MM.1S (cell line): ENCODE measurements around the gene WNK1.

ENCODE experiments used
- DNase-seq: peaks from one replicate; pipeline ENCODE4 v3.0.0-alpha.2; 2015
- H2AFZ ChIP-seq: fragments of 300-600 bp; sonication (generic); 2 replicates; pipeline ENCODE4 v1.6.0; 2016; ENCODE audit warnings: antibody characterized with exemption, low read length
- H3F3A ChIP-seq: fragments of 300-600 bp; sonication (generic); 2 replicates; pipeline ENCODE4 v1.6.1; 2016; ENCODE audit warnings: mild to moderate bottlenecking, antibody characterized with exemption, low read length, moderate library complexity, mixed read lengths; ENCODE audit not compliant: insufficient read depth
- H3K27ac ChIP-seq: fragments of 300-600 bp; sonication (generic); 2 replicates; pipeline ENCODE4 v1.5.1; 2016; ENCODE audit warnings: mild to moderate bottlenecking, low read length
- H3K27me3 ChIP-seq: fragments of 300-600 bp; sonication (generic); replicated peaks from 2 replicates; pipeline ENCODE4 v1.6.0; 2016; ENCODE audit warnings: low read length; ENCODE audit not compliant: insufficient read depth
- H3K36me3 ChIP-seq: fragments of 300-600 bp; sonication (generic); replicated peaks from 2 replicates; pipeline ENCODE4 v1.6.1; 2016; ENCODE audit warnings: mild to moderate bottlenecking, low read length, mixed read lengths; ENCODE audit not compliant: insufficient read depth
- H3K4me1 ChIP-seq: fragments of 300-600 bp; sonication (generic); 2 replicates; pipeline ENCODE4 v1.6.1; 2016; ENCODE audit warnings: low read length, mixed read lengths
- H3K4me2 ChIP-seq: fragments of 300-600 bp; sonication (generic); 2 replicates; pipeline ENCODE4 v1.6.0; 2016; ENCODE audit warnings: low read depth, low read length
- H3K4me3 ChIP-seq: fragments of 300-600 bp; sonication (generic); 2 replicates; pipeline ENCODE4 v1.5.1; 2016; ENCODE audit warnings: low read length, mixed read lengths
- H3K79me2 ChIP-seq: fragments of 300-600 bp; sonication (generic); 2 replicates; pipeline ENCODE4 v1.6.1; 2016; ENCODE audit warnings: mixed run types, low read length, mixed read lengths
- H3K9ac ChIP-seq: fragments of 300-600 bp; sonication (generic); 2 replicates; pipeline ENCODE4 v1.6.1; 2016; ENCODE audit warnings: low read length, mixed read lengths
- H3K9me2 ChIP-seq: fragments of 300-600 bp; sonication (generic); replicated peaks from 2 replicates; pipeline ENCODE4 v1.6.1; 2016; ENCODE audit warnings: mild to moderate bottlenecking, low read length, mixed read lengths; ENCODE audit not compliant: insufficient read depth
- H3K9me3 ChIP-seq: fragments of 300-600 bp; sonication (generic); replicated peaks from 2 replicates; pipeline ENCODE4 v1.6.1; 2016; ENCODE audit warnings: mild to moderate bottlenecking, low read length, mixed read lengths; ENCODE audit not compliant: insufficient read depth
- H4K20me1 ChIP-seq: fragments of 300-600 bp; sonication (generic); 2 replicates; pipeline ENCODE4 v1.6.1; 2016; ENCODE audit warnings: mild to moderate bottlenecking, low read length, moderate library complexity, mixed read lengths; ENCODE audit not compliant: insufficient read depth
- EZH2 ChIP-seq: fragments of 300-600 bp; sonication (generic); optimal IDR thresholded peaks from 2 replicates; pipeline ENCODE3; 2017; ENCODE audit warnings: low read depth, mild to moderate bottlenecking, antibody characterized with exemption, low read length, mixed read lengths
- EZH2phosphoT487 ChIP-seq: fragments of 300-600 bp; sonication (generic); IDR thresholded peaks from 2 replicates; pipeline ENCODE4 v1.6.1; 2018; ENCODE audit warnings: antibody characterized with exemption, low read length
- TF ChIP-seq, protein P1 (sequence below): fragments of 300-600 bp; sonication (generic); IDR thresholded peaks from 2 replicates; pipeline ENCODE4 v1.5.1; 2016; ENCODE audit warnings: antibody characterized with exemption, low read length, mixed read lengths

WNK1 gene

DNA sequence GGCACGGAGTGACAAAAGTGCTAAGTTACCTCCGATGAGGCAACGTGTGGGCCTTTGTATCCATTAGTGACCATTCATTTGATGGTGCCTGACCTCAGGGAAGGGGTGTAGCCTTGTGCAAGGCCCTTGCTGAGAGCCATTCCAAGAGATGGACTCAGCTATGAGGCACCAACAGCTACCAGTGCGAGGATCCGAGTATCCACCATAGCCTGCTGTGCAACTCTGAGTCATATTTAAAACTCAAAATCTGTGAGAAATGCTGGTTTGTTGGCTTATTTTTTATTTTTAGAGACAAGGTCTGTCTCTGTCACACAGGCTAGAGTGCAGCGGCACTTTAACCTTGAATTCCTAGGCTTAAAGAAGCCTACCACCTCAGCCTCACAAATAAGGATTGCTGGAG lies 25.1 kb upstream of the WNK1 start:
- H3K9me3 ChIP-seq: no peaks in the 10 kb centered on the region
- H3K9ac ChIP-seq: no peak overlapping the region
- H2AFZ ChIP-seq: no peak overlapping the region
- H3K79me2 ChIP-seq: no peaks in the 10 kb centered on the region
- H3K4me3 ChIP-seq: no peak overlapping the region
- H3K27me3 ChIP-seq: no peaks in the 10 kb centered on the region
- H3K9me2 ChIP-seq: no peaks in the 10 kb centered on the region
- no peak for TF ChIP-seq EZH2phosphoT487
- TF ChIP-seq, protein P1, sequence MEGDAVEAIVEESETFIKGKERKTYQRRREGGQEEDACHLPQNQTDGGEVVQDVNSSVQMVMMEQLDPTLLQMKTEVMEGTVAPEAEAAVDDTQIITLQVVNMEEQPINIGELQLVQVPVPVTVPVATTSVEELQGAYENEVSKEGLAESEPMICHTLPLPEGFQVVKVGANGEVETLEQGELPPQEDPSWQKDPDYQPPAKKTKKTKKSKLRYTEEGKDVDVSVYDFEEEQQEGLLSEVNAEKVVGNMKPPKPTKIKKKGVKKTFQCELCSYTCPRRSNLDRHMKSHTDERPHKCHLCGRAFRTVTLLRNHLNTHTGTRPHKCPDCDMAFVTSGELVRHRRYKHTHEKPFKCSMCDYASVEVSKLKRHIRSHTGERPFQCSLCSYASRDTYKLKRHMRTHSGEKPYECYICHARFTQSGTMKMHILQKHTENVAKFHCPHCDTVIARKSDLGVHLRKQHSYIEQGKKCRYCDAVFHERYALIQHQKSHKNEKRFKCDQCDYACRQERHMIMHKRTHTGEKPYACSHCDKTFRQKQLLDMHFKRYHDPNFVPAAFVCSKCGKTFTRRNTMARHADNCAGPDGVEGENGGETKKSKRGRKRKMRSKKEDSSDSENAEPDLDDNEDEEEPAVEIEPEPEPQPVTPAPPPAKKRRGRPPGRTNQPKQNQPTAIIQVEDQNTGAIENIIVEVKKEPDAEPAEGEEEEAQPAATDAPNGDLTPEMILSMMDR: no peak
- no peak for TF ChIP-seq EZH2
- H3K36me3 ChIP-seq: no peaks in the 10 kb centered on the region
- no peak overlapping the region for H3K4me2 ChIP-seq
- no peaks in the 10 kb centered on the region for H3F3A ChIP-seq
- H4K20me1 ChIP-seq: no peaks in the 10 kb centered on the region
- no peak overlapping the region for H3K27ac ChIP-seq
- H3K4me1 ChIP-seq: peaks cover 7% of the 10 kb centered on the region
- no peak for DNase-seq

DNA sequence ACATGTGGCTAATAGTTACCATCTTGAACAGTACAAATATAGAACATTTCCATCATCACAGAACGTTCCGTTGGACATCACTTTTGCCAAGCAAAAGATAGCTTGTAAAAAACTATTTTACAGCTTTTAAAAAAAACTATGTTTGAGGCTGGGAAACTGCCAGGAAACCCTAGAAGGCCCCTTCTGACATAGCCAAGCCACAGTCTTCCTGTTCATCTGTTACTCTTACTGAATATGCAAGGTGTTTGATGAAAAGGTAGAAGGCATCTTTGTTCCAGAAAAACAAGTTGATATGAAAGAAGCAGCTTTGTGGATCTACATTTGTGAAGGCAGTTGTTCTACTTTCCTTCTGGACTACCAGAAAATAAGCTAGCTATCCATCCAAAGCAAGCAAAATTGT lies 23.6 kb upstream of the WNK1 start:
- H3K4me2 ChIP-seq: no peak overlapping the region
- no peak for DNase-seq
- TF ChIP-seq EZH2phosphoT487 (no peak), EZH2 (no peak)
- TF ChIP-seq, protein P1: no peak

DNA sequence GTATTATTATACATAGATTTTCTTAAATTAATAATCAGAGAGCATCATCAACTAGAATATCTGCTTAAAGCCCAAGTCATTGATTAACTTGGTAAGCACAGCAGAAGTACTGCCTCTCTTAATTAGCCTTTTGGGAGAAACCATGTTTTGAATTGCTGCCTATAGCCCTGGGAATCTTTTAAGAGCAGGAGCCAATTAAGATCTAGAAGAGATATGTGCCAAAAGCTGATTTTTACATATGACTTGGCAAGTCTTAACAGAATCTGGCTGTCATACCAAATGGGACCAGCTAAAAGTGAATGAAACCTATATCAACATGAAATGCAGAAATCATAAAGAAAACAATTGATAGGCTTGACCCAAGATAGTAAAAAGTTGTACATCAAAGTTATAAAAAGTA lies 23.2 kb upstream of the WNK1 start:
- peaks cover 4% of the 10 kb centered on the region for H3K4me1 ChIP-seq
- TF ChIP-seq, protein P1: no peak
- TF ChIP-seq EZH2: no peak
- TF ChIP-seq EZH2phosphoT487: no peak
- no peaks in the 10 kb centered on the region for H3F3A ChIP-seq
- H3K27me3 ChIP-seq: no peaks in the 10 kb centered on the region
- H3K9ac ChIP-seq: no peak overlapping the region
- no peaks in the 10 kb centered on the region for H4K20me1 ChIP-seq
- no peak overlapping the region for H3K4me3 ChIP-seq
- no peak overlapping the region for H2AFZ ChIP-seq
- no peak overlapping the region for H3K27ac ChIP-seq
- no peak overlapping the region for H3K4me2 ChIP-seq
- no peaks in the 10 kb centered on the region for H3K9me3 ChIP-seq
- no peak for DNase-seq
- H3K36me3 ChIP-seq: no peaks in the 10 kb centered on the region
- H3K79me2 ChIP-seq: no peaks in the 10 kb centered on the region
- H3K9me2 ChIP-seq: no peaks in the 10 kb centered on the region

More for the DNA sequence above, 23.6 kb upstream of the WNK1 start:
- no peak overlapping the region for H3K9ac ChIP-seq
- H3K27ac ChIP-seq: no peak overlapping the region
- no peak overlapping the region for H3K4me3 ChIP-seq
- H3K79me2 ChIP-seq: no peaks in the 10 kb centered on the region
- H3K27me3 ChIP-seq: no peaks in the 10 kb centered on the region
- no peaks in the 10 kb centered on the region for H3K9me3 ChIP-seq
- no peaks in the 10 kb centered on the region for H3K36me3 ChIP-seq
- peaks cover 7% of the 10 kb centered on the region for H3K4me1 ChIP-seq
- H2AFZ ChIP-seq: no peak overlapping the region
- H4K20me1 ChIP-seq: no peaks in the 10 kb centered on the region
- no peaks in the 10 kb centered on the region for H3K9me2 ChIP-seq
- H3F3A ChIP-seq: no peaks in the 10 kb centered on the region

DNA sequence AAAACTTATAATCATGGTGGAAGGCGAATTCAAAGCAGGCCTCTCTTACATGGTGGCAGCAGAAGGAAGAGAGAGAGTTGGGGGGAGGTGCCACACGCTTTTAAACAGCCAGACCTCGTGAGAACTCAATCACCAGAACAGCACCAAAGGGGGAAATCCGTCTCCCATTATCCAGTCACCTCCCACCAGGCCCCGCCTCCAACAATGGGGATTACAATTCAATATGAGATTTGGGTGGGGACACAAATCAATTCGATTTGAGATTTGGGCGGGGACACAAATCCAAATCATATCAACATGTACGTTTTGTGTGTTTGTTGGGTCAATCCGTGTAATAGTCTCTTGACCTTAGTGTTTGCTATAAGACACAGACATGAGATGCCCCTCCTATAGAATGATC lies 21.8 kb upstream of the WNK1 start:
- TF ChIP-seq EZH2 (no peak), EZH2phosphoT487 (no peak)
- TF ChIP-seq, protein P1: no peak
- Histone ChIP-seq H4K20me1 (no peaks in the 10 kb centered on the region), H2AFZ (no peak overlapping the region), H3K4me3 (no peak overlapping the region), H3K36me3 (no peaks in the 10 kb centered on the region), H3K9me2 (no peaks in the 10 kb centered on the region), H3K9me3 (no peaks in the 10 kb centered on the region), H3K9ac (no peak overlapping the region), H3K27me3 (no peaks in the 10 kb centered on the region), H3K79me2 (no peaks in the 10 kb centered on the region), H3K4me2 (no peak overlapping the region), H3K27ac (no peak overlapping the region), H3K4me1 (no peaks in the 10 kb centered on the region), H3F3A (no peaks in the 10 kb centered on the region)
- DNase-seq: no peak
